ENCODE measurements around the gene AP2A2. TPM values are rescaled to one million over a fixed set of nuclear protein-coding genes. Genes with fewer than 3 reads are reported as not detected.
A peak's percentile ranks its signal among the peaks of the same experiment; 100 is the strongest.

The AP2A2 gene
- polyA plus RNA-seq, 4 donors, result 30.5 to 67.3 (median 45.0) TPM

- Histone ChIP-seq H3K27ac (ENCODE audit: low read depth in 1 of 3, low read length in 2 of 3) (no peak overlapping the region), H3K27me3 (ENCODE audit: control insufficient read depth in 3 of 3, insufficient read depth in 3 of 3, low read length in 3 of 3) (peaks cover 0 to 7% (median 5%) of the 10 kb centered on the region in 3 donors), H3K4me1 (ENCODE audit: control insufficient read depth in 3 of 3, insufficient read depth in 2 of 3, low read depth in 1 of 3, low read length in 2 of 3) (peaks cover 0 to 14% (median 0%) of the 10 kb centered on the region in 3 donors), H3K9me3 (ENCODE audit: control insufficient read depth in 2 of 2, insufficient read depth in 1 of 2, low read depth in 1 of 2, low read length in 1 of 2) (no peaks in the 10 kb centered on the region), H3K36me3 (ENCODE audit: control insufficient read depth in 3 of 3, insufficient read depth in 2 of 3, low read depth in 1 of 3, low read length in 3 of 3) (no peaks in the 10 kb centered on the region), H3K4me3 (ENCODE audit: low read depth in 1 of 3, low read length in 3 of 3) (no peak overlapping the region)
- FAIRE-seq (no peak), DNase-seq (no peak)
- WGBS, 3 donors, result 23 to 71% (median 38%) methylated on average over 9 of the region's 9 CpGs
Observed at GRCh38 chr11:1041471-1041870, 115.8 kb downstream of the AP2A2 start.

- H3K27ac ChIP-seq (ENCODE audit: low read depth in 1 of 3, low read length in 2 of 3), result no peak overlapping the region
- peaks cover 0 to 7% (median 0%) of the 10 kb centered on the region in 3 donors for H3K27me3 ChIP-seq (ENCODE audit: control insufficient read depth in 3 of 3, insufficient read depth in 3 of 3, low read length in 3 of 3)
- FAIRE-seq (no peak), DNase-seq (peak; percentile 53 to 66)
- no peak overlapping the region for H3K4me3 ChIP-seq (ENCODE audit: low read depth in 1 of 3, low read length in 3 of 3)
- H3K36me3 ChIP-seq (ENCODE audit: control insufficient read depth in 3 of 3, insufficient read depth in 2 of 3, low read depth in 1 of 3, low read length in 3 of 3), result no peaks in the 10 kb centered on the region
- H3K9me3 ChIP-seq (ENCODE audit: control insufficient read depth in 2 of 2, insufficient read depth in 1 of 2, low read depth in 1 of 2, low read length in 1 of 2), result no peaks in the 10 kb centered on the region
- peaks cover 0 to 14% (median 0%) of the 10 kb centered on the region in 3 donors for H3K4me1 ChIP-seq (ENCODE audit: control insufficient read depth in 3 of 3, insufficient read depth in 2 of 3, low read depth in 1 of 3, low read length in 2 of 3)
- whole genome bisulfite sequencing, 3 donors, result 19 to 53% (median 36%) methylated on average over 16 to 18 of the region's 18 CpGs
Observed at GRCh38 chr11:1041936-1042608, 116.4 kb downstream of the AP2A2 start.

- WGBS, 3 donors, result 81 to 88% (median 85%) methylated on average over 24 to 26 of the region's 26 CpGs
Observed at GRCh38 chr11:1042626-1043562, 117.2 kb downstream of the AP2A2 start.

GRCh38 chr11:1043563-1044096 is 118.0 kb downstream of the AP2A2 start:
- peaks cover 0 to 14% (median 0%) of the 10 kb centered on the region in 3 donors for H3K4me1 ChIP-seq (ENCODE audit: control insufficient read depth in 3 of 3, insufficient read depth in 2 of 3, low read depth in 1 of 3, low read length in 2 of 3)
- H3K36me3 ChIP-seq (ENCODE audit: control insufficient read depth in 3 of 3, insufficient read depth in 2 of 3, low read depth in 1 of 3, low read length in 3 of 3), result no peaks in the 10 kb centered on the region
- WGBS, 3 donors, result 79 to 87% (median 82%) methylated on average over 20 of the region's 20 CpGs
- no peaks in the 10 kb centered on the region for H3K9me3 ChIP-seq (ENCODE audit: control insufficient read depth in 2 of 2, insufficient read depth in 1 of 2, low read depth in 1 of 2, low read length in 1 of 2)
- DNase-seq (no peak), FAIRE-seq (no peak)
- H3K4me3 ChIP-seq (ENCODE audit: low read depth in 1 of 3, low read length in 3 of 3), result no peak overlapping the region
- peaks cover 0 to 3% (median 0%) of the 10 kb centered on the region in 3 donors for H3K27me3 ChIP-seq (ENCODE audit: control insufficient read depth in 3 of 3, insufficient read depth in 3 of 3, low read length in 3 of 3)
- H3K27ac ChIP-seq (ENCODE audit: low read depth in 1 of 3, low read length in 2 of 3), result no peak overlapping the region

More at GRCh38 chr11:1042626-1043562, 117.2 kb downstream of the AP2A2 start:
- Histone ChIP-seq H3K27me3 (ENCODE audit: control insufficient read depth in 3 of 3, insufficient read depth in 3 of 3, low read length in 3 of 3) (peaks cover 0 to 3% (median 0%) of the 10 kb centered on the region in 3 donors), H3K36me3 (ENCODE audit: control insufficient read depth in 3 of 3, insufficient read depth in 2 of 3, low read depth in 1 of 3, low read length in 3 of 3) (no peaks in the 10 kb centered on the region), H3K4me1 (ENCODE audit: control insufficient read depth in 3 of 3, insufficient read depth in 2 of 3, low read depth in 1 of 3, low read length in 2 of 3) (peaks cover 0 to 14% (median 0%) of the 10 kb centered on the region in 3 donors), H3K4me3 (ENCODE audit: low read depth in 1 of 3, low read length in 3 of 3) (no peak overlapping the region), H3K27ac (ENCODE audit: low read depth in 1 of 3, low read length in 2 of 3) (no peak overlapping the region), H3K9me3 (ENCODE audit: control insufficient read depth in 2 of 2, insufficient read depth in 1 of 2, low read depth in 1 of 2, low read length in 1 of 2) (no peaks in the 10 kb centered on the region)
- DNase-seq (no peak), FAIRE-seq (no peak)

- Histone ChIP-seq H3K4me3 (ENCODE audit: low read depth in 1 of 3, low read length in 3 of 3) (no peak overlapping the region), H3K9me3 (ENCODE audit: control insufficient read depth in 2 of 2, insufficient read depth in 1 of 2, low read depth in 1 of 2, low read length in 1 of 2) (no peaks in the 10 kb centered on the region), H3K27ac (ENCODE audit: low read depth in 1 of 3, low read length in 2 of 3) (no peak overlapping the region), H3K4me1 (ENCODE audit: control insufficient read depth in 3 of 3, insufficient read depth in 2 of 3, low read depth in 1 of 3, low read length in 2 of 3) (peaks cover 0 to 14% (median 0%) of the 10 kb centered on the region in 3 donors), H3K27me3 (ENCODE audit: control insufficient read depth in 3 of 3, insufficient read depth in 3 of 3, low read length in 3 of 3) (peaks cover 0 to 3% (median 0%) of the 10 kb centered on the region in 3 donors), H3K36me3 (ENCODE audit: control insufficient read depth in 3 of 3, insufficient read depth in 2 of 3, low read depth in 1 of 3, low read length in 3 of 3) (no peaks in the 10 kb centered on the region)
- DNase-seq (no peak), FAIRE-seq (no peak)
- 78 to 80% (median 79%) methylated on average over 6 of the region's 6 CpGs for WGBS, 3 donors
Observed at GRCh38 chr11:1044160-1044559, 118.5 kb downstream of the AP2A2 start.

- H3K27me3 ChIP-seq (ENCODE audit: control insufficient read depth in 3 of 3, insufficient read depth in 3 of 3, low read length in 3 of 3), result peaks cover 0 to 6% (median 0%) of the 10 kb centered on the region in 3 donors
- no peaks in the 10 kb centered on the region for H3K36me3 ChIP-seq (ENCODE audit: control insufficient read depth in 3 of 3, insufficient read depth in 2 of 3, low read depth in 1 of 3, low read length in 3 of 3)
- H3K4me1 ChIP-seq (ENCODE audit: control insufficient read depth in 3 of 3, insufficient read depth in 2 of 3, low read depth in 1 of 3, low read length in 2 of 3), result peaks cover 0 to 5% (median 0%) of the 10 kb centered on the region in 3 donors
- no peak for FAIRE-seq
- WGBS, 3 donors, result 50 to 65% (median 55%) methylated on average over 22 of the region's 22 CpGs
- no peak overlapping the region for H3K4me3 ChIP-seq (ENCODE audit: low read depth in 1 of 3, low read length in 3 of 3)
- H3K9me3 ChIP-seq (ENCODE audit: control insufficient read depth in 2 of 2, insufficient read depth in 1 of 2, low read depth in 1 of 2, low read length in 1 of 2), result no peaks in the 10 kb centered on the region
- no peak overlapping the region for H3K27ac ChIP-seq (ENCODE audit: low read depth in 1 of 3, low read length in 2 of 3)
- DNase-seq, result no peak
Observed at GRCh38 chr11:1047595-1048156, 122.0 kb downstream of the AP2A2 start.

GRCh38 chr11:1048375-1049070 is 122.9 kb downstream of the AP2A2 start:
- Histone ChIP-seq H3K27ac (ENCODE audit: low read depth in 1 of 3, low read length in 2 of 3) (no peak overlapping the region), H3K9me3 (ENCODE audit: control insufficient read depth in 2 of 2, insufficient read depth in 1 of 2, low read depth in 1 of 2, low read length in 1 of 2) (no peaks in the 10 kb centered on the region), H3K27me3 (ENCODE audit: control insufficient read depth in 3 of 3, insufficient read depth in 3 of 3, low read length in 3 of 3) (peaks cover 0 to 4% (median 0%) of the 10 kb centered on the region in 3 donors), H3K4me3 (ENCODE audit: low read depth in 1 of 3, low read length in 3 of 3) (no peak overlapping the region), H3K36me3 (ENCODE audit: control insufficient read depth in 3 of 3, insufficient read depth in 2 of 3, low read depth in 1 of 3, low read length in 3 of 3) (no peaks in the 10 kb centered on the region), H3K4me1 (ENCODE audit: control insufficient read depth in 3 of 3, insufficient read depth in 2 of 3, low read depth in 1 of 3, low read length in 2 of 3) (peaks cover 0 to 5% (median 0%) of the 10 kb centered on the region in 3 donors)
- 57 to 76% (median 64%) methylated on average over 25 of the region's 25 CpGs for WGBS, 3 donors
- DNase-seq (no peak), FAIRE-seq (no peak)

All from small intestine (tissue), 7 donors.